Neural crest cell (in vitro differentiated cells): ENCODE measurements around the gene NRG3. TPM values are rescaled to one million over a fixed set of nuclear protein-coding genes. Genes with fewer than 3 reads are reported as not detected.
"Not testable (repeated sequence)": the region's sequence is repeated elsewhere in the genome, so short reads cannot be mapped to it uniquely, and the experiment has no call there.

ENCODE experiments used
- DNase-seq: peaks from one replicate; pipeline ENCODE4 v3.0.0; 2021; ENCODE audit warnings: low read depth, mixed read lengths, low spot score
- H3K27ac Mint-ChIP-seq: one replicate; pipeline ENCODE4 v1.8.0; 2021; ENCODE audit warnings: mild to moderate bottlenecking, mixed read lengths; ENCODE audit not compliant: unreplicated experiment
- H3K27me3 Mint-ChIP-seq: 2 replicates; pipeline ENCODE4 v1.8.0; 2021; ENCODE audit warnings: low read depth, mild to moderate bottlenecking, mixed read lengths
- H3K36me3 Mint-ChIP-seq: 2 replicates; pipeline ENCODE4 v1.8.0; 2021; ENCODE audit warnings: low read depth, mild to moderate bottlenecking, mixed read lengths
- H3K4me1 Mint-ChIP-seq: 2 replicates; pipeline ENCODE4 v1.8.0; 2021; ENCODE audit warnings: mixed read lengths
- H3K4me3 Mint-ChIP-seq: one replicate; pipeline ENCODE4 v1.8.0; 2021; ENCODE audit warnings: mild to moderate bottlenecking, mixed read lengths
- H3K9me3 Mint-ChIP-seq: 2 replicates; pipeline ENCODE4 v1.8.0; 2021; ENCODE audit warnings: mixed read lengths
- CTCF ChIP-seq: fragments of 200-600 bp; sonication (generic); conservative IDR thresholded peaks from 2 replicates; pipeline ENCODE4 v1.5.0; 2021; ENCODE audit warnings: antibody characterized with exemption, mild to moderate bottlenecking
- total RNA-seq: library from RNA; stranded (reverse); gene quantifications from 2 replicates; pipeline ENCODE4 v1.2.1, GENCODE V29; 2021

Gene NRG3
- total RNA-seq, 1 donor from 2014 or later: 3.1 TPM

- Mint-ChIP-seq H3K27ac (no peak overlapping the region), H3K27me3 (no peaks in the 10 kb centered on the region), H3K4me3 (no peak overlapping the region), H3K36me3 (no peaks in the 10 kb centered on the region), H3K4me1 (peaks cover 3% of the 10 kb centered on the region), H3K9me3 (no peaks in the 10 kb centered on the region)
- no peak for DNase-seq
- no peak for TF ChIP-seq CTCF
Measured at GRCh38 chr10:82986216-82986615, 1111.2 kb downstream of the NRG3 start.

GRCh38 chr10:83006479-83006878 is 1131.5 kb downstream of the NRG3 start:
- not testable (repeated sequence) for H3K4me1 Mint-ChIP-seq, H3K4me3 Mint-ChIP-seq, H3K27ac Mint-ChIP-seq, H3K9me3 Mint-ChIP-seq, H3K27me3 Mint-ChIP-seq, H3K36me3 Mint-ChIP-seq, DNase-seq

GRCh38 chr10:83007510-83007909 is 1132.5 kb downstream of the NRG3 start:
- TF ChIP-seq CTCF: no peak
- no peak for DNase-seq
- Mint-ChIP-seq H3K36me3 (no peaks in the 10 kb centered on the region), H3K4me1 (no peaks in the 10 kb centered on the region), H3K4me3 (no peak overlapping the region), H3K9me3 (peaks cover 3% of the 10 kb centered on the region), H3K27me3 (no peaks in the 10 kb centered on the region), H3K27ac (no peak overlapping the region)

GRCh38 chr10:83012866-83013265 is 1137.9 kb downstream of the NRG3 start:
- no peak overlapping the region for H3K4me3 Mint-ChIP-seq
- H3K27ac Mint-ChIP-seq: no peak overlapping the region
- no peak for TF ChIP-seq CTCF
- H3K36me3 Mint-ChIP-seq: no peaks in the 10 kb centered on the region
- H3K9me3 Mint-ChIP-seq: no peaks in the 10 kb centered on the region
- H3K27me3 Mint-ChIP-seq: no peaks in the 10 kb centered on the region
- DNase-seq: no peak
- H3K4me1 Mint-ChIP-seq: no peaks in the 10 kb centered on the region

- Mint-ChIP-seq H3K4me3 (no peak overlapping the region), H3K27ac (no peak overlapping the region), H3K9me3 (peaks cover 6% of the 10 kb centered on the region), H3K36me3 (no peaks in the 10 kb centered on the region), H3K4me1 (no peaks in the 10 kb centered on the region), H3K27me3 (no peaks in the 10 kb centered on the region)
- DNase-seq: no peak
- no peak for TF ChIP-seq CTCF
Measured at GRCh38 chr10:83017076-83017867, 1142.3 kb downstream of the NRG3 start.

GRCh38 chr10:83023662-83024061 is 1148.7 kb downstream of the NRG3 start:
- Mint-ChIP-seq H3K4me1 (no peaks in the 10 kb centered on the region), H3K27me3 (no peaks in the 10 kb centered on the region), H3K4me3 (no peak overlapping the region), H3K36me3 (no peaks in the 10 kb centered on the region), H3K9me3 (peaks cover 9% of the 10 kb centered on the region), H3K27ac (no peak overlapping the region)
- DNase-seq: no peak
- TF ChIP-seq CTCF: no peak
